Measurements from ENCODE around the gene TADA2A.

DNA sequence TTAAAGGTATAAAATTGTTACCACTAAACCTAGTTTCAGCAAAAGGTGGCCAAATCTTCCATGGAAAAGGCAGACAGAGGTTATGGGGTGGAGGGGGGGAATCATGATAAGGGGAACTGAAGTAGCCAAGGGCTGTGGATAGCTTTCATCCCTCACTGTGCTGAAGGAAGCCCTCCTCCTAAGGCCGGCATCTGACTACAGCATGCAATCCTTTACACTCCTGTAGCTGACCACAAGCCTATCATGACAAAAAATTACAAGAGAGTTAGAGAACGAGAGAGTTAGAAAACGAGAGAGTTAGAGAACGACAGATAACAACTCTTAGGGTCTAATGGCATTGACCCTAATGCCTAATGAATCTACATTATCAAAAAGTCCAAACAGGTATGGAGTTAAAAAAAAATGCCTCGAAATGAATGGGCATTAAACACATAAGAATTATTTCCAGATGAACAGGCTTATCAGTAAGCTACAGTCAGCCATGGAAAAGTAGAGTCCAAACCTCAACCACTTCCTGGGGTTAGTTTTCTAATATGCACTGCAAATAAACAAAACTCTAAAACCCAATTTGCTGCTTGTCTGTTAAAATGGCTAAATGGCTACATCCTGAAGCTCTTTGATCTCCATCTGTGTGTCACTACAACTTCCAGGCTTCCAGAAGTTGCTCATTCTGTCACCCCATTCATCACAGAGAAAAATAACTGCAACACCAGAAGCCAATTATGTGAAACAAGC lies 112.7 kb downstream of the TADA2A start:
- TF ChIP-seq SUZ12 (IDR thresholded peaks at IDR 0.05; ENCODE audit: extremely low read depth, insufficient read depth, insufficient read length) (no peak), YY1 (IDR thresholded peaks at IDR 0.05; ENCODE audit: insufficient read depth, insufficient read length) (no peak), ZNF274 (IDR thresholded peaks at IDR 0.05; ENCODE audit: low read depth, low read length) (no peak)

Measured in NT2/D1 (cell line).